ENCODE data around the gene CCDC27. TPM values are rescaled to one million over a fixed set of nuclear protein-coding genes. Genes with fewer than 3 reads are reported as not detected.

Gene CCDC27
- total RNA-seq, 1 donor from 2014 or later, result not detected

DNA sequence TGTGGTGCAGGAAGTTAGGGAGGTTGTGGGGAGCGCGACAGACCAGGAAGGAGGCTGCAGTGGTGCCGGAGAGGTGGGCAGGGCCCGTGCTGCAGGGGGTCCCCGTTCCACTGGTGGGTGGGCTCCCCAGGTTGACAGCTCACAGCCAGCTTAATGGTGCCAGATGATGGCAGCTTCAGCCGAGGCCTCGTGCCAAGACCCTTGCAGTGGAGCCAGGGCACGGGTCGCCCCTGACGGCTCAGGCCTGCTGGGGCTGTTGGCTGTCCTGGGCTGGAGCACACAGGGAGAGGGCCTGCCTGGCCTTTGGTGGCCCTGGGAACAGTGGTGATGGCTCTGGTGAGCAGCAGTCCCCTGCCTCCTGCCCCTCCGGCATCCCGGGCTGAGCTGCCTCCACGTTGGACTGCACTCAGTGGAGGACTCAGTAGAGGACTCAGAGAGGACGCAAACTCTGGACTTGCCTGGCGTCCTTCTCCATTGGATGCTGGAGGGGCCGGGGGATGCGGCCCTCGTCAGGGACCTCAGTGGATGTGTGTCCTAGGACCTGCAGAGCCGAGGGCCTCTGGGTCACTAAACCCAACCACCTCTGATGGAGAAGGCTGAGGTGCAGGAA is 46.8 kb upstream of the CCDC27 start:
- TF ChIP-seq, protein P1, sequence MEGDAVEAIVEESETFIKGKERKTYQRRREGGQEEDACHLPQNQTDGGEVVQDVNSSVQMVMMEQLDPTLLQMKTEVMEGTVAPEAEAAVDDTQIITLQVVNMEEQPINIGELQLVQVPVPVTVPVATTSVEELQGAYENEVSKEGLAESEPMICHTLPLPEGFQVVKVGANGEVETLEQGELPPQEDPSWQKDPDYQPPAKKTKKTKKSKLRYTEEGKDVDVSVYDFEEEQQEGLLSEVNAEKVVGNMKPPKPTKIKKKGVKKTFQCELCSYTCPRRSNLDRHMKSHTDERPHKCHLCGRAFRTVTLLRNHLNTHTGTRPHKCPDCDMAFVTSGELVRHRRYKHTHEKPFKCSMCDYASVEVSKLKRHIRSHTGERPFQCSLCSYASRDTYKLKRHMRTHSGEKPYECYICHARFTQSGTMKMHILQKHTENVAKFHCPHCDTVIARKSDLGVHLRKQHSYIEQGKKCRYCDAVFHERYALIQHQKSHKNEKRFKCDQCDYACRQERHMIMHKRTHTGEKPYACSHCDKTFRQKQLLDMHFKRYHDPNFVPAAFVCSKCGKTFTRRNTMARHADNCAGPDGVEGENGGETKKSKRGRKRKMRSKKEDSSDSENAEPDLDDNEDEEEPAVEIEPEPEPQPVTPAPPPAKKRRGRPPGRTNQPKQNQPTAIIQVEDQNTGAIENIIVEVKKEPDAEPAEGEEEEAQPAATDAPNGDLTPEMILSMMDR (IDR thresholded peaks at IDR 0.05; ENCODE audit: unreplicated experiment), result no peak
- H3K4me1 Mint-ChIP-seq (ENCODE audit: low read depth), result peaks cover 4% of the 10 kb centered on the region
- H3K9me3 Mint-ChIP-seq (ENCODE audit: low read depth), result no peaks in the 10 kb centered on the region
- no peak for DNase-seq (ENCODE audit: low spot score, unreplicated experiment)
- H3K4me3 Mint-ChIP-seq (ENCODE audit: low read depth), result no peak overlapping the region
- no peaks in the 10 kb centered on the region for H3K36me3 Mint-ChIP-seq (ENCODE audit: insufficient read depth)
- no peak overlapping the region for H3K27ac Mint-ChIP-seq
- H3K27me3 Mint-ChIP-seq, result peaks cover 8% of the 10 kb centered on the region

DNA sequence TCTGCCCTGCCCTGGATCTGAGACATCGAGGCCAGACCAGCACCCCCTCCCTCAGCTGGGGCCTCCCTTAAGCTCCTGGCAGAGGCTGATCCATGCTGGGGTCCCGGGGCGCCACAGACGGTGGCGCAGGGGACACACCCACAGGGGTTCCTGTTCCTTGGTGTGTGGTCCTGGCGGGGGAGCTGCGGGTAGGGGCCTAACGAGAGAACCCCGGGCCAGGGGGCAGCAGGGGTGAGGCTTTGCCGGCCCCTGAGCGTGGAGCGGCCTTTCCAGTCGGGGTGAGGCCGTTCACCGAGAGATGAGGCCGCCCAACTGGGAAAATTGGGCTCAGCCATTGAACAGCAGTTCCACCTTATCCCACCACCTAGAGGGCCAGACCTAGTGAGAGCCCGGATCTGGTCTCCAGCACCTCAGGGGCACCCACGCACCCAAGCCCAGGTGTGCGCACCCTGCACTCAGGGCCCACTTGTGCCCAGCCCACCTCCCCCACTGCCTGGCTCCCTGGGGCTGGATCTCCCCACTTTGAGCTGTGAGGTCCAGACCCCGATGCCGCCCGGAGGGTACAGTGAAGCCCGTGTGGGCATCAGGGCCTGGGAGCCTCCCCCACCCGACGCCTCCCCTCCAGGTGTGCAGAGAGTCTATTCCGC is 45.5 kb upstream of the CCDC27 start:
- Mint-ChIP-seq H3K27ac (no peak overlapping the region), H3K36me3 (ENCODE audit: insufficient read depth) (no peaks in the 10 kb centered on the region), H3K27me3 (peaks cover 13% of the 10 kb centered on the region), H3K4me3 (ENCODE audit: low read depth) (no peak overlapping the region), H3K4me1 (ENCODE audit: low read depth) (peaks cover 4% of the 10 kb centered on the region), H3K9me3 (ENCODE audit: low read depth) (no peaks in the 10 kb centered on the region)
- TF ChIP-seq, protein P1 (IDR thresholded peaks at IDR 0.05; ENCODE audit: unreplicated experiment), result no peak
- no peak for DNase-seq (ENCODE audit: low spot score, unreplicated experiment)

DNA sequence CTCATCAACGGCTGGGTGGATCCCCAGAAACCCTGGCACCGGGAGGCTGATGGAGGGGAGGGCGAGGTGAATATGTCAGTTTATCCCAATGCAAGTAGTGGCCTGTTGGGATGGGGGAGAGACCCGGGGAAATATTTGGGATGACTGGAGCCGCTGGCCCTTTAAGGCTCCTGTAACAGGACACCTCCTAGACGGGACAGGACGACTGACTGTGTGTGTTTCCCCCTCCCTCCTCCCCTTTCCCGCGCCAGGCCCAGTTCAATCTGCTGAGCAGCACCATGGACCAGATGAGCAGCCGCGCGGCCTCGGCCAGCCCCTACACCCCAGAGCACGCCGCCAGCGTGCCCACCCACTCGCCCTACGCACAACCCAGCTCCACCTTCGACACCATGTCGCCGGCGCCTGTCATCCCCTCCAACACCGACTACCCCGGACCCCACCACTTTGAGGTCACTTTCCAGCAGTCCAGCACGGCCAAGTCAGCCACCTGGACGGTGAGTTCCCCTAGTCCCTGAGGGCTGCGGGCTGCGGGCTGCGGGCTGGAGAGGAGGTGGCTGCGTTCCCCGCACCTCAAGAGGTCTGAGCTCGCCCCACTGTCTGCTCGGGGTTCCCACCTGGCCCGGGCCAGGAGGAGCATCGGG is 44.8 kb upstream of the CCDC27 start:
- Mint-ChIP-seq H3K36me3 (ENCODE audit: insufficient read depth) (no peaks in the 10 kb centered on the region), H3K4me3 (ENCODE audit: low read depth) (peak overlapping the region; percentile 52), H3K27me3 (peaks cover 19% of the 10 kb centered on the region), H3K27ac (peak overlapping the region; percentile 67), H3K4me1 (ENCODE audit: low read depth) (peaks cover 4% of the 10 kb centered on the region), H3K9me3 (ENCODE audit: low read depth) (no peaks in the 10 kb centered on the region)
- TF ChIP-seq, protein P1 (IDR thresholded peaks at IDR 0.05; ENCODE audit: unreplicated experiment), result no peak
- no peak for DNase-seq (ENCODE audit: low spot score, unreplicated experiment)

DNA sequence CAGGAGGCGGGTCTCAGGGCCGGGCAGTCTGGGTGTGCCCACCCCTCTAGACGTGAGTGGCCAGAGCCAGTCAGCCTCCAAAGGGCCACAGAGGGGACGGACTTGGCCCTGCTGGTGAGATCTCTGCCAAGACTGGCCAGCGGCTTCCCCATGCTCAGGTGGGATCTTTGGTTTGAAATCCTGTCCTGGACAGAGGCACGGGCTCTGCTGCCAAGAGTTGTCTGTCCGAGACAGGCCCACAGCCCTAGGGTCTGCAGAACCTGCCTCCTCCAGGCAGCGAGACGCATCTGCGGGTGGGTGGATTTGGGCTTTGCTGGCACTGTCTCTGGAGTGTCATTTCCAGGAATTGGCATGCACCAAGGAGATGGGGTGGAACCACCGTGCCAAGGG is 44.3 kb upstream of the CCDC27 start:
- H3K27ac Mint-ChIP-seq, result no peak overlapping the region
- H3K9me3 Mint-ChIP-seq (ENCODE audit: low read depth), result no peaks in the 10 kb centered on the region
- peaks cover 19% of the 10 kb centered on the region for H3K27me3 Mint-ChIP-seq
- H3K36me3 Mint-ChIP-seq (ENCODE audit: insufficient read depth), result no peaks in the 10 kb centered on the region
- peaks cover 4% of the 10 kb centered on the region for H3K4me1 Mint-ChIP-seq (ENCODE audit: low read depth)
- TF ChIP-seq, protein P1 (IDR thresholded peaks at IDR 0.05; ENCODE audit: unreplicated experiment), result no peak
- DNase-seq (ENCODE audit: low spot score, unreplicated experiment), result no peak
- H3K4me3 Mint-ChIP-seq (ENCODE audit: low read depth), result no peak overlapping the region

DNA sequence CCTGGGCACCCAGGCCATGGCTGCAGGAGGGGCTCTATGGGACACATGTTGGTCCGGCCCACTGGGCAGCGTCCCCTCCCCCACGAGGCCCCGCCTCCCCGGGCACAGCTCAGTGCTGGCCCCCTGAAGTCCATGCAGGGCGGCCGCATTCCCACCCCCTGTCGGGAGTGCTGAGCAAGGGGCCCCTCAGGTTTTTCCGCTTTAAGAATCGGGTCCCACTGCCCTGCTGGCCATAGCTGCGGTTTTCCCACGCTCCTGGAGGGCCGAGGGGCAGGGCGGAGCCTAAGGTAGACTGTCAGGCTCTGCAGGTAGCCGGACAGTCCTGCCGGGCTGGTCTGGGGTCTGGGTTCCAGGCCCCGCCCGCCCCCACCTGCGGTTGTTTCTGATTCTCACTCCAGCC is 43.5 kb upstream of the CCDC27 start:
- Mint-ChIP-seq H3K27ac (no peak overlapping the region), H3K36me3 (ENCODE audit: insufficient read depth) (no peaks in the 10 kb centered on the region), H3K4me3 (ENCODE audit: low read depth) (no peak overlapping the region), H3K9me3 (ENCODE audit: low read depth) (no peaks in the 10 kb centered on the region), H3K4me1 (ENCODE audit: low read depth) (peaks cover 4% of the 10 kb centered on the region), H3K27me3 (peaks cover 19% of the 10 kb centered on the region)
- TF ChIP-seq, protein P1 (IDR thresholded peaks at IDR 0.05; ENCODE audit: unreplicated experiment), result no peak
- peak; percentile 55 for DNase-seq (ENCODE audit: low spot score, unreplicated experiment)

All from progenitor cell of endocrine pancreas (in vitro differentiated cells).